GM21825 (cell line): Measurements from ENCODE around the gene HDX.
"Not testable (repeated sequence)": the region's sequence is repeated elsewhere in the genome, so short reads cannot be mapped to it uniquely, and the experiment has no call there.

Experiments
- ATAC-seq: cut with Tn5 transposase; IDR thresholded peaks from one replicate; pipeline ENCODE4 v1.9.1; 2021; ENCODE audit warnings: mild to moderate bottlenecking, moderate library complexity; ENCODE audit not compliant: unreplicated experiment

The HDX gene, protein sequence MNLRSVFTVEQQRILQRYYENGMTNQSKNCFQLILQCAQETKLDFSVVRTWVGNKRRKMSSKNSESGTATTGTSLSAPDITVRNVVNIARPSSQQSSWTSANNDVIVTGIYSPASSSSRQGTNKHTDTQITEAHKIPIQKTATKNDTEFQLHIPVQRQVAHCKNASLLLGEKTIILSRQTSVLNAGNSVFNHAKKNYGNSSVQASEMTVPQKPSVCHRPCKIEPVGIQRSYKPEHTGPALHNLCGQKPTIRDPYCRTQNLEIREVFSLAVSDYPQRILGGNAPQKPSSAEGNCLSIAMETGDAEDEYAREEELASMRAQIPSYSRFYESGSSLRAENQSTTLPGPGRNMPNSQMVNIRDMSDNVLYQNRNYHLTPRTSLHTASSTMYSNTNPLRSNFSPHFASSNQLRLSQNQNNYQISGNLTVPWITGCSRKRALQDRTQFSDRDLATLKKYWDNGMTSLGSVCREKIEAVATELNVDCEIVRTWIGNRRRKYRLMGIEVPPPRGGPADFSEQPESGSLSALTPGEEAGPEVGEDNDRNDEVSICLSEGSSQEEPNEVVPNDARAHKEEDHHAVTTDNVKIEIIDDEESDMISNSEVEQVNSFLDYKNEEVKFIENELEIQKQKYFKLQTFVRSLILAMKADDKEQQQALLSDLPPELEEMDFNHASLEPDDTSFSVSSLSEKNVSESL

DNA sequence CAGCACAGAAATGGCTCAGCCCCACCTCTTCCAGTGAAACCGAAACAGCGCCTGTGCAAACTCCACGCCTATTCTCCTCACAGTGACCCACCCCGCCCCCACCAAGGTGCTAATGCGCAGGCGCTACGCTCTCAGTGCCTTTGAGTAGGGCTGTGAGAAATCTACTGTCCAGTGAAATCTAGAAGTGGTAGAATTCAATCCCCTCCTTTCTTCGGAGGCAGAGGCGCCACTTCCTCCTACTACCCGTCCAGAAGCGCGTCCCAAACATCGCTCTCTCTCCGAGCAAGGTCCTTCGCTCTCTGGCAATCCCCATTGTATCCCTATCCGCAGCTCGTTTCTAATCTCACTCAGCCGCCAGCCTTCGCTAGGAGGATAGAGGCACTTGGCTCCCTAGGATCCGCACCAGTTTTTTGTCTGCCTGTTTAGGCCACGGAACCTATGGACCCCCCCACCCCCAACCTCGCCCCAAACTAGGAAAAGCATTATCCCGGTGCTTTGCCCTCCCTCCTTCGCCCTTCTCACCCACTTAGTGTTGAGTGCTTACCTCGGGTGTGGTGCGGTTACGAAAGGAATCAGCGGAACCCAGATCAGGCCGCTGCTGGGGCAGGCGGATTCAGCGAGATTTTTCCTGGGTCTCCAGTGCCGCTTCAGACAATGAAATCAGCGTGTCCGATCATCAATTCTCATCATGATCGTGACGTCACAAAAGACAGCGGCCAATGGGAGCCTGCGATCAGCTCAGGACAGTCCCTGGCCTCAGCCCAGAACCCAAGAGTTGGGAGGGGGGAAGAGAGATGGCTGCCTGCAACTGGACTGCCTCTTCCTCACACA lies at the start of gene HDX:
HDX (minus strand) TSS at position 656 of the 831 bp plus-strand sequence. CDS start 27,056 bp downstream, outside the sequence.
- ATAC-seq = peak; percentile 90

DNA sequence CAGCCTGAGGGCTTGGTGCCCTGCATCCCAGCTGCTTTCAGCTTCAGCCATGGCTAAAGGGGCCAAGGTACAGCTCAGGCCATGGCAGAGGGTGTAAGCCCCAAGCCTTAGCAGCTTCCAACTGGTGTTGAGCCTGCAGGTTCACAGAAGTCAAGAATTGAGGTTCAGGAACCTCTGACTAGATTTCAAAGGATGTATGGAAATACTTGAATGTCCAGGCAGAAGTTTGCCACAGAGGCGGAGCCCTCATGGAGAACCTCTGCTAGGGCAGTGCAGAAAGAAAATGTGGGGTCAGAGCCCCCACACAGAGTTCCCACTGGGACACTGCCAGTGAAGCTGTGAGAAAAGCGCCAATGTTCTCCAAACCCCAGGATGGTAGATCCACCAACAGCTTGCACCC lies 39.1 kb upstream of the HDX start:
- ATAC-seq = not testable (repeated sequence)

GRCh38 chrX:84537627-84538026 lies 35.4 kb upstream of the HDX start:
- ATAC-seq = not testable (repeated sequence)

DNA sequence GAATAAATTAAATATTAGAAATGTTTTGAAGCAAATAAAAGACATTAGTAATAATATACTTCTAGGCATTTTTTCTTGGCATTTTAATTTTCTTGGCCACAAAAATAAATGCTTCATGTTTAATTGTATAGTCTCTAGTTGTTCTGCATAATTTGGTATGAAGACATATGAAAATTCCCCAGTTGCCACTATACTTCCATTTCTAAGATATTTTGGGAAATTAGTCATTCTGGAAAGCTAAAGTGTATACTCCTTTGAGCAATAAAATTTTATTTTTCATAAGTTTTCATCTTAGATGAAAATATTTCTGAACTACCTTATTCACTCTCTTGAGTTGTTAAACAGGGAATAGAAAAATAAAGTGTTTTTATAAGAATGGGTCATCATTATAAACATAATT lies 13.8 kb downstream of the HDX start:
- ATAC-seq = no peak

- peak; percentile 100 for ATAC-seq
These were observed 14.6 kb downstream of the HDX start for GRCh38 chrX:84487365-84488353.

- ATAC-seq = no peak
These were observed 23.2 kb downstream of the HDX start for GRCh38 chrX:84479086-84479485.

DNA sequence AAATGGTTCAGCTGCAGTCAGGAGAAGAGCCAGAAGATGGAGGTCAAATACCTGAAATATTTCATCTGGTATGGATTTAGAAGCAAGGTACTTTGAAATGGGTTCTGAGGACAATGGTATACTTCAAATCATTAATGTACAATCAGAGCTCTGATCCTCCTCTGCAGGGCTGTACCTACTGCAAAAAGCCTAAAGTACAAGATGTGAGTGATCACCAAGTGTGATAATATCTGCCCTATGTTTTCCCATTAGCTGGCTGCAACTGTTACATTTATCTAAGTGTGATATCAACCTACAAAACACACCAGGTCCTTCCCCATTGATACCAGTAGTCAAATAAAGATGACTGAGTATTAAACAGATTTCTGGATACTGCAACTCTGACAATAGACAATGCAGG lies 25.1 kb downstream of the HDX start:
- ATAC-seq = no peak

GRCh38 chrX:84475596-84475995 lies 26.7 kb downstream of the HDX start:
- ATAC-seq = no peak

DNA sequence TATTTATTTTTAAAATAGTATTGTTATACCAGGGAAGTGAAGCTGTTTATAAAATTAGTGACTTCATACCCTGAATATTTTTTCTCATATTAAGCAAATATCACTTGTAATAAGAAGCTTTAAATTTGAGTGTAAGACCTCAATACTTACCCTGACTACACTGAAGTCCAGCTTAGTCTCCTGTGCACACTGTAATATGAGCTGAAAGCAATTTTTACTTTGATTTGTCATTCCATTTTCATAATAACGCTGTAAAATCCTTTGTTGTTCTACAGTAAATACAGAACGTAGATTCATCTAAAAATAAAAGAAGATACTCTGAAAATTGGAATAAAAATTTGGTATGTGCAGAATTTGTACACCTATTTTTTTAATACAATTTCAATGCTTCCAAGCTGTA lies 27.2 kb downstream of the HDX start:
- ATAC-seq = no peak

GRCh38 chrX:84469226-84469625 lies 33.0 kb downstream of the HDX start:
- ATAC-seq = no peak

DNA sequence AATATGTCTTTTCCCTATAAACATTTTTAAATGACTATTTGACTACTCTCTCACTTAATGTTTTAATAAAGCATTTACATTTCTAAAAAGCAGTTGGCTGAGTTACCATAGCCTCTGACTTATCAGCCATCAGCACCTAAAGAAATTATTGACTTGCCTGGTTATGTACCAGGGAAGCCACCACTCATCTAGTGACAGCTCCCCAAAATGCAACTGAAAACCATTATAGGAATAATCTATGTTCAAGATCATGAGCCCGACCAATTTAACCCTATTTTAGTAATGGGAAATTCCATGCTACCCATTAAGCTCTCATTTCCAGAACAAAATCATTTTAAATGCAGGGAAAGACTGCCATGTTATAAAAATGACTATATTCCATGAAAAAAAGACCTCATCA lies 34.4 kb downstream of the HDX start:
- no peak for ATAC-seq

- ATAC-seq = no peak
These were observed 48.7 kb downstream of the HDX start for GRCh38 chrX:84453351-84454246.

DNA sequence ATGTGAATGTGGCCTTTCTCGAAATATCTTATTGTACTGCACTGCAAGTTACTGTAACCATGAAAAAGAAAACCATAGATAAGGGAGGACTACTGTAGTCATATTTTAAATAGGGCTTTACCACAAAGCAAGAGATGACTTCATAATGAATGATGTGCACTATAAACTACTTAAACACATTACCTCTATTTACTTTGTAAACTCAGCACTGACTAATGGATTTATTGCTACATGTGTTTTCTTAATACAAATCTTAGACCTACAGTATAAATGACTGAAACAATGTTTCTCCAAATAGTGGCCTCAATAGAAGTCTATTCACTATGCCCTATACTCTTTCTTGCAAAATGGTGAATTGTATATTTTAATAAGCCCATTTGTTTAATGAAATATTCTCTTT lies 61.1 kb downstream of the HDX start:
- no peak for ATAC-seq

DNA sequence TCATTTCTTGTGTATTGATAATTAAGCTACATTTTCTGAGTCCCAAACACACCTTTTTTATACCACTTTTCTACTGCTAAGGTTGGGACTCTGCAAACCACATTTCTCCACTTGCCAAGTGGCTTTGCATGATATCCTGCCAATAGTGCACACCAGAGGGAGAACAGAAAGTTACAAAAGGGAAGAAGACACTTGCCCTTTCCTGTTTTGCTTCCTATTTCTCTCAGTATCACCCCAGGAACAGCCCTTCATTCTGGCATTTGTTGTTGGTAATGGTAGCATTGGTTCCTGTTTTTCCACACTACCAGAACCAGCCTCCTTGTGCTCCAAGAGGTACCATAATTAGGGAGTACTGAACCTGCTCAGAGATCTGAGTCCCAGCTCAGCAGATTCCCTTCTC lies 87.1 kb downstream of the HDX start:
- ATAC-seq = no peak

GRCh38 chrX:84363663-84364062 lies 138.6 kb downstream of the HDX start:
- ATAC-seq = no peak

DNA sequence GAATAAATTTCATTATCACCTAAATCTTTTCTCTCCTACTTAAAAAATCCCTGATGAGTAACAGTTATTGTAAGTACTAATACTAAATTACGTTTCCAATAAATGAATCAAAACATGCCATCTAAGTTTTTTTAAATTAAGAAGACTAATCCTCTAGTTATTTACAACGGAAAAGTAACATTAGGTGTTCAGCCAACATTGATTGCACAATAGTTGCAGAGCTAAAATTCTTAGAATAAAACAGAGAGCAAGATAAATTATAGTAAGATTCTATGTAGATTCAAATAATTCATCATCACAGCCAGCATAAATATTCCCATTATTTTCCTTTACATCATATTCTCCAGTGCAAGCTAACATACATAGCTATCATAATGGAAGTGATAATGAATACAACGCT lies 139.2 kb downstream of the HDX start:
- ATAC-seq = no peak

- ATAC-seq = no peak
These were observed 139.9 kb downstream of the HDX start for GRCh38 chrX:84362184-84362838.

GRCh38 chrX:84358271-84358670 lies 144.0 kb downstream of the HDX start:
- no peak for ATAC-seq

- ATAC-seq = no peak
These were observed 145.0 kb downstream of the HDX start for GRCh38 chrX:84357296-84357695.
